Measurements from ENCODE around the gene SMARCD2. TPM values are rescaled to one million over a fixed set of nuclear protein-coding genes. Genes with fewer than 3 reads are reported as not detected.

Gene SMARCD2
- total RNA-seq, 4 donors from 2014 or later = 111 to 161 (median 133) TPM

DNA sequence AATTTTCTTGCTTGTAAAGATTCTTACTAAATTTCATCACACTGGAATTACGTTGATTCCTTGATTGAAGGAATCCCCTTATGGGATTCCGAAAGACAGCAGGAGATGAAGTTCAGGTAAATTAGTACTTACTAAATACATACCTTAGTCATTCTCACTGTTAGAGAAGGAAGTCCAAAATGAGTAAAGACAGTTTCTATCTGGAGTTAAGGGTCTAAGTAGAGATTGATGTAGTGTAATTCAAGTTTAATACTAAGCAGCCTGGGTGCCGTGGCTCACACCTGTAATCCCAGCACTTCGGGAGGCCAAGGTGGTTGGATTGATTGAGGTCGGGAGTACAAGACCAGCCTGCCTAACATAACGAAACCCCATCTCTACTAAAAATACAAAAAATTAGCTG is 59.0 kb downstream of the SMARCD2 start:
- peaks cover 4 to 77% (median 14%) of the 10 kb centered on the region in 3 donors for H3K4me1 ChIP-seq
- no peaks in the 10 kb centered on the region for H3K9me3 ChIP-seq
- 76% methylated on average over 5 to 6 of the region's 6 CpGs for WGBS, 2 donors
- no peaks in the 10 kb centered on the region for H3K27me3 ChIP-seq
- TF ChIP-seq, protein P1, sequence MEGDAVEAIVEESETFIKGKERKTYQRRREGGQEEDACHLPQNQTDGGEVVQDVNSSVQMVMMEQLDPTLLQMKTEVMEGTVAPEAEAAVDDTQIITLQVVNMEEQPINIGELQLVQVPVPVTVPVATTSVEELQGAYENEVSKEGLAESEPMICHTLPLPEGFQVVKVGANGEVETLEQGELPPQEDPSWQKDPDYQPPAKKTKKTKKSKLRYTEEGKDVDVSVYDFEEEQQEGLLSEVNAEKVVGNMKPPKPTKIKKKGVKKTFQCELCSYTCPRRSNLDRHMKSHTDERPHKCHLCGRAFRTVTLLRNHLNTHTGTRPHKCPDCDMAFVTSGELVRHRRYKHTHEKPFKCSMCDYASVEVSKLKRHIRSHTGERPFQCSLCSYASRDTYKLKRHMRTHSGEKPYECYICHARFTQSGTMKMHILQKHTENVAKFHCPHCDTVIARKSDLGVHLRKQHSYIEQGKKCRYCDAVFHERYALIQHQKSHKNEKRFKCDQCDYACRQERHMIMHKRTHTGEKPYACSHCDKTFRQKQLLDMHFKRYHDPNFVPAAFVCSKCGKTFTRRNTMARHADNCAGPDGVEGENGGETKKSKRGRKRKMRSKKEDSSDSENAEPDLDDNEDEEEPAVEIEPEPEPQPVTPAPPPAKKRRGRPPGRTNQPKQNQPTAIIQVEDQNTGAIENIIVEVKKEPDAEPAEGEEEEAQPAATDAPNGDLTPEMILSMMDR (IDR thresholded peaks at IDR 0.05) = no peak
- TF ChIP-seq POLR2A (IDR thresholded peaks at IDR 0.05) = no peak
- H3K27ac ChIP-seq = no peak overlapping the region
- intact Hi-C loops (cut with DNase I) = no loop called here
- no peak overlapping the region for H3K4me3 ChIP-seq
- no peak for DNase-seq
- H3K36me3 ChIP-seq = peaks cover 0 to 63% (median 16%) of the 10 kb centered on the region in 3 donors

Small RNAs within 50 kb of the gene (small RNA-seq; reads per million reads assigned to genes)
- gene AC040958.1 = 0 reads per million in 4 donors

Other genes starting within 250 kb of the SMARCD2 start
- gene TACO1, start 241.8 kb downstream of the SMARCD2 start, total RNA-seq = 10 to 100 TPM in 3 of 4 donors, 1 to 10 TPM in 1; 7.6 to 16.6 (median 12.7) TPM
- gene MAP3K3, start 220.3 kb downstream of the SMARCD2 start, total RNA-seq = 10 to 100 TPM; 14.0 to 38.9 (median 18.4) TPM
- 1 to 10 TPM; 1.6 to 8.5 (median 4.7) TPM for gene LIMD2, start 142.6 kb downstream of the SMARCD2 start, total RNA-seq
- 10 to 100 TPM in 3 of 4 donors, 1 to 10 TPM in 1; 9.2 to 25.4 (median 18.6) TPM for gene STRADA, start 100.9 kb downstream of the SMARCD2 start, total RNA-seq
- gene CCDC47, start 69.1 kb downstream of the SMARCD2 start, total RNA-seq = 10 to 100 TPM; 55.9 to 66.4 (median 63.7) TPM
- 10 to 100 TPM; 27.1 to 88.5 (median 51.9) TPM for gene DDX42, start 68.5 kb downstream of the SMARCD2 start, total RNA-seq
- gene PSMC5, start 15.3 kb downstream of the SMARCD2 start, total RNA-seq = 10 to 100 TPM; 55.0 to 87.9 (median 80.7) TPM
- gene FTSJ3, start 15.0 kb downstream of the SMARCD2 start, total RNA-seq = 10 to 100 TPM; 19.8 to 52.3 (median 29.0) TPM
- gene CSH2, start 31.0 kb upstream of the SMARCD2 start, total RNA-seq = not detected
- not detected for gene GH2, start 39.3 kb upstream of the SMARCD2 start, total RNA-seq
- not detected for gene CSH1, start 53.9 kb upstream of the SMARCD2 start, total RNA-seq
- gene CSHL1, start 68.6 kb upstream of the SMARCD2 start, total RNA-seq = not detected
- not detected for gene GH1, start 76.2 kb upstream of the SMARCD2 start, total RNA-seq
- 1 to 10 TPM in 3 of 4 donors, not detected in 1; 1.1 to 2.0 (median 1.3) TPM for gene CD79B, start 89.6 kb upstream of the SMARCD2 start, total RNA-seq
- gene SCN4A, start 130.2 kb upstream of the SMARCD2 start, total RNA-seq = under 1 TPM in 2 of 4 donors, not detected in 2; under 0.01 to 0.12 TPM
- under 1 TPM in 1 of 4 donors, not detected in 3; 0.09 TPM for gene PRR29, start 155.7 kb upstream of the SMARCD2 start, total RNA-seq
- 10 to 100 TPM in 2 of 4 donors, 1 to 10 TPM in 1, not detected in 1; 2.8 to 28.8 (median 11.8) TPM for gene ICAM2, start 177.9 kb upstream of the SMARCD2 start, total RNA-seq